HTR-8/SVneo (cell line): ENCODE data around the gene CELA3B.
"Not testable (repeated sequence)": the region's sequence is repeated elsewhere in the genome, so short reads cannot be mapped to it uniquely, and the experiment has no call there.

Experiments used
- DNase-seq: peaks from one replicate; pipeline ENCODE4 v3.0.0; 2011; ENCODE audit warnings: low spot score, mixed read lengths; ENCODE audit not compliant: insufficient read length
- FAIRE-seq: peaks from 2 replicates; lab custom pipeline; 2011; peaks lifted over from hg19 to GRCh38; lab: Jason Lieb, UNC

The CELA3B gene

GRCh38 chr1:21973948-21974347, 2.9 kb upstream of the CELA3B start:
- FAIRE-seq, DNase-seq: not testable (repeated sequence)

GRCh38 chr1:21974699-21975098, 2.1 kb upstream of the CELA3B start:
- DNase-seq, FAIRE-seq: not testable (repeated sequence)

- DNase-seq, FAIRE-seq: not testable (repeated sequence)
Observed at GRCh38 chr1:21975296-21975695, 1.5 kb upstream of the CELA3B start.

GRCh38 chr1:21978209-21978608, 1.4 kb downstream of the CELA3B start:
- not testable (repeated sequence) for FAIRE-seq, DNase-seq

GRCh38 chr1:21980515-21981220, 3.8 kb downstream of the CELA3B start:
- not testable (repeated sequence) for DNase-seq, FAIRE-seq

- FAIRE-seq, DNase-seq: not testable (repeated sequence)
Observed at GRCh38 chr1:21981253-21981652, 4.4 kb downstream of the CELA3B start.

GRCh38 chr1:21982122-21982521, 5.3 kb downstream of the CELA3B start:
- not testable (repeated sequence) for DNase-seq

GRCh38 chr1:21983539-21983938, 6.7 kb downstream of the CELA3B start:
- not testable (repeated sequence) for FAIRE-seq

More at GRCh38 chr1:21982122-21982521, 5.3 kb downstream of the CELA3B start:
- FAIRE-seq: not testable (repeated sequence)

GRCh38 chr1:21985893-21986292, 9.1 kb downstream of the CELA3B start:
- not testable (repeated sequence) for DNase-seq, FAIRE-seq

More at GRCh38 chr1:21983539-21983938, 6.7 kb downstream of the CELA3B start:
- DNase-seq: not testable (repeated sequence)

GRCh38 chr1:21986386-21986785, 9.6 kb downstream of the CELA3B start:
- DNase-seq, FAIRE-seq: not testable (repeated sequence)

GRCh38 chr1:21989672-21990393, 13.0 kb downstream of the CELA3B start:
- not testable (repeated sequence) for FAIRE-seq, DNase-seq

- FAIRE-seq, DNase-seq: not testable (repeated sequence)
Observed at GRCh38 chr1:21992186-21992585, 15.4 kb downstream of the CELA3B start.

GRCh38 chr1:21994716-21995115, 17.9 kb downstream of the CELA3B start:
- not testable (repeated sequence) for DNase-seq, FAIRE-seq

GRCh38 chr1:21996663-21996970, 19.8 kb downstream of the CELA3B start:
- DNase-seq, FAIRE-seq: not testable (repeated sequence)

GRCh38 chr1:21997891-21998623, 21.2 kb downstream of the CELA3B start:
- FAIRE-seq, DNase-seq: not testable (repeated sequence)

GRCh38 chr1:21998624-21999294, 21.9 kb downstream of the CELA3B start:
- FAIRE-seq, DNase-seq: not testable (repeated sequence)

- FAIRE-seq: not testable (repeated sequence)
Observed at GRCh38 chr1:21999645-22000044, 22.8 kb downstream of the CELA3B start.

GRCh38 chr1:22001409-22001808, 24.6 kb downstream of the CELA3B start, which contains the start of gene CELA3A:
CELA3A (plus strand) TSS chr1:22001657; CDS start chr1:22001675, 18 bp downstream.
- no peak for DNase-seq
- FAIRE-seq: no peak

More at GRCh38 chr1:21999645-22000044, 22.8 kb downstream of the CELA3B start:
- not testable (repeated sequence) for DNase-seq

- DNase-seq, FAIRE-seq: not testable (repeated sequence)
Observed at GRCh38 chr1:22002461-22002860, 25.6 kb downstream of the CELA3B start.
